Breast epithelium (tissue), 4 donors: ENCODE results near the gene RASGRF2. TPM values are rescaled to one million over a fixed set of nuclear protein-coding genes. Genes with fewer than 3 reads are reported as not detected.
"Not testable (repeated sequence)": the region's sequence is repeated elsewhere in the genome, so short reads cannot be mapped to it uniquely, and the experiment has no call there.

Source experiments
- DNase-seq, 2 donors: peaks; one replicate each; pipeline ENCODE4 v3.0.0-alpha.2; 2019; ENCODE audit warnings: low spot score in 2 of 2
- H3K27ac ChIP-seq, 2 donors: fragments of 200-600 bp; sonication (generic) in 1 of 2; one replicate each; pipeline ENCODE4 v1.5.1; 2016 to 2019; ENCODE audit warnings: mild to moderate bottlenecking in 1 of 2
- H3K27me3 ChIP-seq, 2 donors: fragments of 200-600 bp; sonication (generic) in 1 of 2; one replicate each; pipeline versions ENCODE4 v1.5.1 to v1.6.0; 2017 to 2019; ENCODE audit warnings: control low read depth in 1 of 2, mild to moderate bottlenecking in 1 of 2
- H3K36me3 ChIP-seq: fragments of 200-600 bp; one replicate; pipeline ENCODE4 v1.5.1; 2019
- H3K4me1 ChIP-seq, 2 donors: fragments of 200-600 bp; sonication (generic); one replicate each; pipeline ENCODE4 v1.5.1; 2016 to 2019; ENCODE audit warnings: control low read depth in 1 of 2
- H3K4me3 ChIP-seq, 3 donors: fragments of 200-600 bp; sonication (generic); 1 replicate in 2 of 3; 2 replicates in 1 of 3; pipeline ENCODE4 v1.5.1; 2016 to 2019; ENCODE audit warnings: mild to moderate bottlenecking in 3 of 3, moderate library complexity in 2 of 3
- H3K9me3 ChIP-seq, 2 donors: fragments of 200-600 bp; sonication (generic) in 1 of 2; one replicate each; pipeline ENCODE4 v1.5.1; 2016 to 2019; ENCODE audit warnings: control low read depth in 1 of 2
- POLR2A ChIP-seq: fragments of 450-650 bp; IDR thresholded peaks from one replicate; pipeline ENCODE4 v1.6.1; 2016; ENCODE audit warnings: antibody characterized with exemption, mild to moderate bottlenecking, moderate library complexity
- POLR2AphosphoS5 ChIP-seq, 3 donors: sonication (generic); formaldehyde crosslinking; IDR thresholded peaks; one replicate each; pipeline ENCODE4 v1.6.1; 2017; ENCODE audit warnings: antibody characterized with exemption in 3 of 3
- intact Hi-C: fragments of 100-400 bp; cut with DNase I; formaldehyde crosslinking; loops from one replicate; pipeline ENCODE4 v1.15.1; 2023; ENCODE audit warnings: low total_unique reads
- total RNA-seq, 3 donors: library from RNA; depleted of rRNA; stranded (reverse); fragments of >200 nt; gene quantifications; one replicate each; pipeline ENCODE4 v1.1.0, GENCODE V29; 2016
- TF ChIP-seq, protein P1 (sequence below), 3 donors: fragments of 450-650 bp; IDR thresholded peaks; one replicate each; pipeline ENCODE4 v1.5.1; 2016 to 2017; ENCODE audit warnings: antibody characterized with exemption in 3 of 3, mild to moderate bottlenecking in 3 of 3, moderate library complexity in 3 of 3

Gene RASGRF2
- total RNA-seq, 3 donors from 2014 or later: 6.1 to 15.7 (median 11.1) TPM

GRCh38 chr5:81010336-81011169 lies 50.4 kb downstream of the RASGRF2 start:
- no peaks in the 10 kb centered on the region for H3K4me1 ChIP-seq
- TF ChIP-seq POLR2AphosphoS5 (IDR thresholded peaks at IDR 0.05): no peak
- no peak for TF ChIP-seq POLR2A
- TF ChIP-seq, protein P1, sequence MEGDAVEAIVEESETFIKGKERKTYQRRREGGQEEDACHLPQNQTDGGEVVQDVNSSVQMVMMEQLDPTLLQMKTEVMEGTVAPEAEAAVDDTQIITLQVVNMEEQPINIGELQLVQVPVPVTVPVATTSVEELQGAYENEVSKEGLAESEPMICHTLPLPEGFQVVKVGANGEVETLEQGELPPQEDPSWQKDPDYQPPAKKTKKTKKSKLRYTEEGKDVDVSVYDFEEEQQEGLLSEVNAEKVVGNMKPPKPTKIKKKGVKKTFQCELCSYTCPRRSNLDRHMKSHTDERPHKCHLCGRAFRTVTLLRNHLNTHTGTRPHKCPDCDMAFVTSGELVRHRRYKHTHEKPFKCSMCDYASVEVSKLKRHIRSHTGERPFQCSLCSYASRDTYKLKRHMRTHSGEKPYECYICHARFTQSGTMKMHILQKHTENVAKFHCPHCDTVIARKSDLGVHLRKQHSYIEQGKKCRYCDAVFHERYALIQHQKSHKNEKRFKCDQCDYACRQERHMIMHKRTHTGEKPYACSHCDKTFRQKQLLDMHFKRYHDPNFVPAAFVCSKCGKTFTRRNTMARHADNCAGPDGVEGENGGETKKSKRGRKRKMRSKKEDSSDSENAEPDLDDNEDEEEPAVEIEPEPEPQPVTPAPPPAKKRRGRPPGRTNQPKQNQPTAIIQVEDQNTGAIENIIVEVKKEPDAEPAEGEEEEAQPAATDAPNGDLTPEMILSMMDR (IDR thresholded peaks at IDR 0.05): no peak
- intact Hi-C loops: no loop called here
- no peaks in the 10 kb centered on the region for H3K9me3 ChIP-seq
- H3K27me3 ChIP-seq: no peaks in the 10 kb centered on the region
- H3K36me3 ChIP-seq: no peaks in the 10 kb centered on the region
- H3K4me3 ChIP-seq: no peak overlapping the region
- no peak for DNase-seq
- no peak overlapping the region for H3K27ac ChIP-seq

GRCh38 chr5:81014348-81014747 lies 54.2 kb downstream of the RASGRF2 start:
- DNase-seq: no peak
- intact Hi-C loops: no loop called here
- Histone ChIP-seq H3K9me3 (no peaks in the 10 kb centered on the region), H3K27me3 (no peaks in the 10 kb centered on the region), H3K4me3 (no peak overlapping the region), H3K4me1 (no peaks in the 10 kb centered on the region), H3K27ac (no peak overlapping the region), H3K36me3 (no peaks in the 10 kb centered on the region)
- TF ChIP-seq POLR2AphosphoS5 (IDR thresholded peaks at IDR 0.05) (no peak), POLR2A (no peak)
- TF ChIP-seq, protein P1 (IDR thresholded peaks at IDR 0.05): no peak

GRCh38 chr5:81016116-81016515 lies 56.0 kb downstream of the RASGRF2 start:
- TF ChIP-seq POLR2AphosphoS5 (IDR thresholded peaks at IDR 0.05) (no peak), POLR2A (no peak)
- TF ChIP-seq, protein P1 (IDR thresholded peaks at IDR 0.05): no peak
- no peak overlapping the region for H3K4me3 ChIP-seq
- H3K9me3 ChIP-seq: no peaks in the 10 kb centered on the region
- no peaks in the 10 kb centered on the region for H3K27me3 ChIP-seq
- no peaks in the 10 kb centered on the region for H3K36me3 ChIP-seq
- intact Hi-C loops: no loop called here
- H3K27ac ChIP-seq: no peak overlapping the region
- H3K4me1 ChIP-seq: no peaks in the 10 kb centered on the region
- DNase-seq: no peak

GRCh38 chr5:81017320-81017719 lies 57.2 kb downstream of the RASGRF2 start:
- intact Hi-C loops: no loop called here
- Histone ChIP-seq H3K4me3 (no peak overlapping the region), H3K27ac (no peak overlapping the region), H3K27me3 (no peaks in the 10 kb centered on the region), H3K4me1 (no peaks in the 10 kb centered on the region), H3K36me3 (no peaks in the 10 kb centered on the region), H3K9me3 (no peaks in the 10 kb centered on the region)
- no peak for TF ChIP-seq POLR2AphosphoS5 (IDR thresholded peaks at IDR 0.05)
- DNase-seq: no peak

DNA sequence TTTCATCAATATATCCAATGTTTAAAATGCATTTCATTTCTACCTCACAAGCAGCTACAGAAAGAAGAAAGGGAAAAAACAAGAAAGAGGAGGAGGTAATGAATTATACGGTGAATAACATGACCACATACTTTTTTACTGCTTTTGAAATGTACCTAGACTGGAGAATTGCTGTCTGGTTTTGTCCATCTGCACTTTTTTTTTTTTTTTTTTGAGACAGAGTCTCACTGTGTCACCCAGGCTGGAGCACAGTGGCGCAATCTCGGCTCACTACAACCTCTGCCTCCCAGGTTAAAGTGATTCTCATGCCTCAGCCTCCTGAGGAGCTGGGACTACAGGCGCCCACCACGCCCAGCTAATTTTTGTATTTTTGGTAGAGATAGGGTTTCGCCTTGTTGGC lies 58.4 kb downstream of the RASGRF2 start:
- H3K36me3 ChIP-seq, H3K9me3 ChIP-seq, H3K27ac ChIP-seq, intact Hi-C loops, H3K4me1 ChIP-seq, H3K4me3 ChIP-seq, H3K27me3 ChIP-seq, DNase-seq: not testable (repeated sequence)

GRCh38 chr5:81019748-81020147 lies 59.6 kb downstream of the RASGRF2 start:
- intact Hi-C loops: no loop called here

More at GRCh38 chr5:81019748-81020147, 59.6 kb downstream of the RASGRF2 start:
- H3K27ac ChIP-seq: no peak overlapping the region
- H3K27me3 ChIP-seq: no peaks in the 10 kb centered on the region
- no peaks in the 10 kb centered on the region for H3K4me1 ChIP-seq
- no peak for DNase-seq
- no peaks in the 10 kb centered on the region for H3K9me3 ChIP-seq
- no peak overlapping the region for H3K4me3 ChIP-seq
- TF ChIP-seq POLR2A: no peak
- TF ChIP-seq, protein P1 (IDR thresholded peaks at IDR 0.05): no peak
- no peak for TF ChIP-seq POLR2AphosphoS5 (IDR thresholded peaks at IDR 0.05)
- no peaks in the 10 kb centered on the region for H3K36me3 ChIP-seq
